DMS 273 treated with DMSO at 0.1 percent for 48 hours (cell line): ENCODE measurements around the gene GALNT4.

Experiments
- DNase-seq: peaks from one replicate; lab custom pipeline; 2025; lab: John Stamatoyannopoulos, UW

Gene GALNT4

GRCh38 chr12:89493670-89494302 lies 30.8 kb downstream of the GALNT4 start:
- DNase-seq: no peak

GRCh38 chr12:89492883-89493282 lies 31.7 kb downstream of the GALNT4 start:
- no peak for DNase-seq

GRCh38 chr12:89490922-89491321 lies 33.7 kb downstream of the GALNT4 start:
- DNase-seq: no peak

DNA sequence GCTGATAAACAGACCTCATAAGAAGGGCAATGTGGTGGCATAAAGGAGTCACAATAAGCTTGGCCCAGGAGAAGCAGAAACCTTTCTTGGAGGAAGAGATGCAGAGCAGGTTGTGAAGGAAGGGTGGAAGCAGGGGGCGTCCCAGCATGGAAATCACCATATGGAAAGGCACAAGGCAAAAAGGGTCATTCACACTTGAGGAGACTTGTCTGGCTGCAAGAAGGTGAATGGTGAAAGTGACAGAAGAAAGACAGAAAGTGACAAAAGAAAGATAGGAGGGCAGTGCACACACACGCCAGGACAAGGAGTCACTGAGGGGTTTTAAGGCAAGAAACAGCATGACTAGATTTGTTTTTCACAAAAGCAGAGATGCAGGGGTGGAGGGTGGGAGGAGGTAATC lies 38.3 kb downstream of the GALNT4 start:
- DNase-seq: no peak

DNA sequence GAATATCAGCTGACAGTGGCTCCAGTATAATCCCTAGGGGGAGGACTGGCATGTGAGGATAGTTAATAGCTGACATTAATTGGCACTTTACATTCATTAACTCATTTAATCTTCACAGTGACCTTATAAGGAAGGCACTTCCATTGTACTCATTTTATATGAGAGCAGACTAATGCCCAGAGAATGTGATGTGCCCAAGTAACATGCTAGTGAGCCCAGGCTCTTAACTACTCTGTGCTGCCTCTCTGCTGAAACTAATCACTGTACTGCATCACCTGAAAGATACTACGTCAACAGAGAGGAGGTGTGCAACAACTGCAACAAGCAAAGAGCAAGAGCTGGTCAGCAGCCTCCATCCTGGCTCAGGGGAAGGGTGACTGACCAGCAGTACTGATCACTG lies 40.1 kb downstream of the GALNT4 start:
- DNase-seq: no peak

GRCh38 chr12:89481213-89481914 lies 43.2 kb downstream of the GALNT4 start:
- DNase-seq: no peak

GRCh38 chr12:89479982-89480381 lies 44.6 kb downstream of the GALNT4 start:
- no peak for DNase-seq

DNA sequence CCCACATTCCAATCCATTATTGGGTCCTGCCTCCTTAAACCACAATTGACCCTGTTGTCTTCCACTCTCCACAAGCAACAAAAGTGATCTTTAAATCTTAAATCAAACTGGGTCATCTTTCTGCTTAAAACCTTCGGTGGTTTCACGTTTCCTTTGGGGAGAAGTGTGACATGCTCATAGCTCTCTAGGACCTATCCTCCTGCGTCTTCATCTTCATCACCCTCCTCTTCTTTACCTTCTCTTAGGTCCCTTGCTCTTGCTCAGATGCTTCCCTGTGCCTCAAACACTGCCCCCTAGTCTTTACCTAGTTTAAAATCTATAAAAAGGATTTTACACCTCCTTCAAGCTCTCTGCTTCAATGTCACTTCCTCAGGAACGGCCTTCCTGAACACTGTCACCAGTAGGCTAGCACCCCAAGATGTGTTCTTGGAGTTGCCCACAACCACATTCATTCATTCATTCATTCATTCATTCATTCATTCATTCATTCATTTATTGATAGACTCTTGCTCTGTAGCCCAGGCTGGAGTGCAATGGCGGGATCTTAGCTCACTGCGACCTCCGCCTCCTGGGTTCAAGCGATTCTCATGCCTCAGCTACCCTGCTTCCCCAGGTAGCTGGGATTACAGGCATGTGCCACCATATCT lies 46.8 kb downstream of the GALNT4 start:
- DNase-seq: no peak

- DNase-seq: no peak
Measured at GRCh38 chr12:89476904-89477595, 47.5 kb downstream of the GALNT4 start.

DNA sequence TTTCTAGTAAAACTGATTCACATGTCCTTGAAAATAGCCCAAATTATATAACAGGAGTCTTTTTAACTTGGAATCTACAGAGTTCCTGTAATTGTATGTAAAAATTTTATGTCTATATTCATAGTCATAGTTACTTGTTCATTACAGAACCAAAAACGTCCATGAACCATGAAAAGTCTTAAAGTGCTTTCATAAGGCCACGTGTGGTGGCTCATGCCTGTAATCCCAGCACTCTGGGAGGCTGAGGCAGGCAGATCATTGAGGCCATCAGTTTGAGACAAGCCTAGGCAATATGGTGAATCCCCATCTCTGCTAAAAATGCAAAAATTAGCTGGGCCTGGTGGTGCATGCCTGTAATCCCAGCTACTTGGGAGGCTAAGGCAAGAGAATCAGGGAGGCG lies 48.4 kb downstream of the GALNT4 start:
- no peak for DNase-seq

DNA sequence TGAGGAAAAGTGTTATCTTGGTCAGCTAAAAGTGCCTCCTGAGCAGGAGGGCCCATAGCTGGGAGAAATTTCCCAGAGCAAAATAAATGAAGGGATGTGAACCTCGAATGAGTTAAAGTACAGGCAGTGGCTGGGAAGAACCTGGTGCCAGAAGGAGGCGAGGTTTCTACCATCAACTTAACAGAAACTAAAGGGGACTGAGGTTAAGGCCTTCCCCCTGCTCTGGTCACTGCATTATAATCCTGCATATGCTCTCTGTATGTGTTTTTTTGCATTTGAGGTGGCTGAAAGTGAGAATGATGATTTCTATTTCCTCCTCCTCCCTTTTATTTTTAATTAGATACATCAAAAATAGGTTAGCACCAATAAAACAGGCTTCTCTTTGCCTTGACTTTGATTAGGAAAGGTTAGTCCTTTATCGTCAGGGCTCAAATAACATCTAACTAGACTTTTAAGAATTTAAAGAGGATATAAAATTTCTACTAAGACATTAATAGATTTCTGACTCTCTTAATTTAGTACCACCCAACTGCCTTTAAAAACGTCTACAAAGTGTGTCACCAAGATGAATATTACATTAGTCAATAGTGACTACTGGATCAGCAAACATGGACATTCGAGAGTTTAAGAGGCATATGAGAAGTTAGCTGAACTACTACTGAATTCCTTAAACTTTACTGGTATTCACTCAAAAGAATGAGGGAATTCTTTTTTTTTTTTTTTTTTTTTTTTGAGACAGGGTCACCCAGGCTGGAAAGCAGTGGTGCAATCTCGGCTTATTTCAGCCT lies 49.2 kb downstream of the GALNT4 start:
- no peak for DNase-seq

DNA sequence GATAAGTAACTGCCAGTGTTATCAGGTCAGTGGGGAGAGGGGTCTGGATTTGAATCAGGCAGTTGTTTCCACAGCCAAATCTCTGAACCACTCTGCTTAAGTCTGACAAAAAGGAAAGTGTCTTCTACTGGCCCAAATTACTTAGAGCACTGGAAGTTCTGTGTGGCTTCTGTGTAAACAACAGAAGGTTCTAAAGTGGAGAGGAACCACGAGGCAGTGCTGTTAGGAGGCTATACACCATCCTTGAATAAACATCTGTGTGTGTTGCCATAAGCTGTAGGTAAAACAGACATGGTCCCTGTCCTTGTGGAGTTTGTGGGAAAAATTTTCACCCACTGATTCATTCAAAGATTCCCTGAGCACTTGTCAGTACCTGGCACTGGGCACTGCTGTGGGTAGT lies 50.0 kb downstream of the GALNT4 start:
- no peak for DNase-seq
